Measurements from ENCODE around the gene SHROOM1. TPM values are rescaled to one million over a fixed set of nuclear protein-coding genes. Genes with fewer than 3 reads are reported as not detected.

SHROOM1 gene, protein sequence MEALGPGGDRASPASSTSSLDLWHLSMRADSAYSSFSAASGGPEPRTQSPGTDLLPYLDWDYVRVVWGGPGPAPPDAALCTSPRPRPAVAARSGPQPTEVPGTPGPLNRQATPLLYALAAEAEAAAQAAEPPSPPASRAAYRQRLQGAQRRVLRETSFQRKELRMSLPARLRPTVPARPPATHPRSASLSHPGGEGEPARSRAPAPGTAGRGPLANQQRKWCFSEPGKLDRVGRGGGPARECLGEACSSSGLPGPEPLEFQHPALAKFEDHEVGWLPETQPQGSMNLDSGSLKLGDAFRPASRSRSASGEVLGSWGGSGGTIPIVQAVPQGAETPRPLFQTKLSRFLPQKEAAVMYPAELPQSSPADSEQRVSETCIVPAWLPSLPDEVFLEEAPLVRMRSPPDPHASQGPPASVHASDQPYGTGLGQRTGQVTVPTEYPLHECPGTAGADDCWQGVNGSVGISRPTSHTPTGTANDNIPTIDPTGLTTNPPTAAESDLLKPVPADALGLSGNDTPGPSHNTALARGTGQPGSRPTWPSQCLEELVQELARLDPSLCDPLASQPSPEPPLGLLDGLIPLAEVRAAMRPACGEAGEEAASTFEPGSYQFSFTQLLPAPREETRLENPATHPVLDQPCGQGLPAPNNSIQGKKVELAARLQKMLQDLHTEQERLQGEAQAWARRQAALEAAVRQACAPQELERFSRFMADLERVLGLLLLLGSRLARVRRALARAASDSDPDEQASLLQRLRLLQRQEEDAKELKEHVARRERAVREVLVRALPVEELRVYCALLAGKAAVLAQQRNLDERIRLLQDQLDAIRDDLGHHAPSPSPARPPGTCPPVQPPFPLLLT
- total RNA-seq = 3.8 and 6.7 TPM in 2 replicates

GRCh38 chr5:132830436-132831094 is at the start of gene SHROOM1:
TSS of gene SHROOM1 (minus strand) at chr5:132830647. CDS start at chr5:132826140, 4,507 bp downstream.

GRCh38 chr5:132873119-132873929 is 42.9 kb upstream of the SHROOM1 start, which contains the start of gene LEAP2:
TSS of gene LEAP2 (plus strand) at chr5:132873668. CDS start at chr5:132873695, 27 bp downstream.

DNA sequence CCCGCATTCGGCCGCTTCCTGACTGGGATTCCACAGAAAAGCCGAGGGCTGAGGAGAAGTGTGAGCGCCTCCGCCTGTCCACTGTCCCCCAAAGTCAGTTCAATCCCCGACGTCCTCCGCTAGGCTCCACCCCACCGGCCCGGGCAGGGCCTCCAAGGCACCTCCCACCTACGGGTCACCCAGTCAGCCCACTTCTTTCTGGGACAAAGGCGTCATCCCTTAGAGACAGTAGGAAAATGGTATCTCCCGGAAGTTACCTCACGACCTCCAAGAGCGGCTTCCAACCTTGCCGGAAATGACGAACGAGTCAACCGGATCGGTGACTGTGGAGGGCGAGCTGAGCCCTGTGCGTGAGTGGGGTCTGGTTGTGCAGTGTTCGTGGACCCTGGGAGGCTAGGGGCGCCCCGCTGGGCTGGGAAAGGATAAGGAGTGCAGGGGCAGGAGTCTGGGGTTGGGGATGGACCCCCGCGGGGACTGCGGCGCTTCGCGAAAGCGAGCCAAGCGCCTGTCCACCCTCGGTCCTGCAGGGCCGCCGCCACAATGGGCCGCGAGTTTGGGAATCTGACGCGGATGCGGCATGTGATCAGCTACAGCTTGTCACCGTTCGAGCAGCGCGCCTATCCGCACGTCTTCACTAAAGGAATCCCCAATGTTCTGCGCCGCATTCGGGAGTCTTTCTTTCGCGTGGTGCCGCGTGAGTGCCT is 36.0 kb upstream of the SHROOM1 start, which contains the start of the genes GDF9 and UQCRQ:
GDF9 (minus strand) TSS at position 128 of the 704 bp plus-strand sequence. CDS start 1,936 bp downstream, outside the sequence.
UQCRQ (plus strand) TSS at position 301 of the 704 bp plus-strand sequence; CDS start at position 541, 240 bp downstream.

GRCh38 chr5:132812781-132813598 is 17.5 kb downstream of the SHROOM1 start, which contains the start of gene SOWAHA:
TSS of gene SOWAHA (plus strand) at chr5:132813302. CDS start at chr5:132813622, 320 bp downstream.

GRCh38 chr5:132777209-132778069 is 53.0 kb downstream of the SHROOM1 start, which contains the start of gene SEPTIN8:
TSS of gene SEPTIN8 (minus strand) at chr5:132777239. CDS start at chr5:132777137, 102 bp downstream.

Small RNA genes within 50 kb of the gene (small RNA-seq; reads per million reads assigned to genes)
- not detected for gene RNA5SP192

Other genes starting within 250 kb of the SHROOM1 start
- not detected in 2 replicates for gene IL13, start 172.5 kb downstream of the SHROOM1 start, total RNA-seq
- gene IL4, start 156.7 kb downstream of the SHROOM1 start, total RNA-seq = not detected in 2 replicates
- 12.0 and 15.3 TPM in 2 replicates for gene KIF3A, start 93.1 kb downstream of the SHROOM1 start, total RNA-seq
- not detected in 2 replicates for gene CCNI2, start 83.2 kb downstream of the SHROOM1 start, total RNA-seq
- 55.7 and 64.9 TPM in 2 replicates for gene SEPTIN8, start 53.4 kb downstream of the SHROOM1 start, total RNA-seq
- gene SOWAHA, start 17.3 kb downstream of the SHROOM1 start, total RNA-seq = 0.11 and 0.13 TPM in 2 replicates
- gene GDF9, start 35.8 kb upstream of the SHROOM1 start, total RNA-seq = 0.11 and 0.13 TPM in 2 replicates
- 89.6 and 99.7 TPM in 2 replicates for gene UQCRQ, start 36.0 kb upstream of the SHROOM1 start, total RNA-seq
- gene LEAP2, start 43.0 kb upstream of the SHROOM1 start, total RNA-seq = 0.32 and 0.39 TPM in 2 replicates
- 98.7 and 99.9 TPM in 2 replicates for gene AFF4, start 133.0 kb upstream of the SHROOM1 start, total RNA-seq
- 12.5 and 14.4 TPM in 2 replicates for gene ZCCHC10, start 195.9 kb upstream of the SHROOM1 start, total RNA-seq
- gene HSPA4, start 221.4 kb upstream of the SHROOM1 start, total RNA-seq = 123 and 126 TPM in 2 replicates